Mesenchymal stem cell (in vitro differentiated cells and primary cell): Measurements from ENCODE around the gene RAB22A.

ENCODE experiments used
- DNase-seq: peaks from one replicate; pipeline ENCODE4 v3.0.0-alpha.2; 2013
- H2AFZ ChIP-seq: one replicate; pipeline ENCODE4 v1.6.1; 2013; ENCODE audit warnings: low read depth, mild to moderate bottlenecking, control low read depth, inconsistent platforms, low read length, moderate library complexity
- H2AK5ac ChIP-seq: 2 replicates; pipeline ENCODE4 v1.6.1; 2013; ENCODE audit warnings: low read length, moderate library complexity, mild to moderate bottlenecking, inconsistent platforms; ENCODE audit not compliant: severe bottlenecking
- H2BK120ac ChIP-seq: one replicate; pipeline ENCODE4 v1.6.1; 2013; ENCODE audit warnings: low read depth, mild to moderate bottlenecking, inconsistent platforms, low read length, moderate library complexity
- H2BK12ac ChIP-seq, 2 experiments: one replicate each; pipeline ENCODE4 v1.6.1; 2013; ENCODE audit warnings: inconsistent platforms in 2 of 2, low read length in 2 of 2, mild to moderate bottlenecking in 2 of 2, moderate library complexity in 2 of 2, control low read depth in 1 of 2
- H2BK15ac ChIP-seq: one replicate; pipeline ENCODE4 v1.6.1; 2013; ENCODE audit warnings: mild to moderate bottlenecking, low read depth, inconsistent platforms; ENCODE audit not compliant: poor library complexity, severe bottlenecking
- H2BK5ac ChIP-seq: 2 replicates; pipeline ENCODE4 v1.6.1; 2013; ENCODE audit warnings: low read depth, mild to moderate bottlenecking, low read length, control low read depth, inconsistent platforms; ENCODE audit not compliant: poor library complexity, severe bottlenecking
- H3K14ac ChIP-seq, 2 experiments: one replicate each; pipeline ENCODE4 v1.6.1; 2013; ENCODE audit warnings: inconsistent platforms in 2 of 2, low read length in 2 of 2, control low read depth in 1 of 2, mild to moderate bottlenecking in 1 of 2, moderate library complexity in 1 of 2
- H3K18ac ChIP-seq, 2 experiments: one replicate each; pipeline ENCODE4 v1.6.1; 2013; ENCODE audit warnings: inconsistent platforms in 2 of 2, low read length in 2 of 2, control low read depth in 1 of 2, low read depth in 1 of 2, mild to moderate bottlenecking in 1 of 2
- H3K23ac ChIP-seq, 2 experiments: one replicate each; pipeline ENCODE4 v1.6.1; 2013; ENCODE audit warnings: inconsistent platforms in 2 of 2, low read length in 2 of 2, mild to moderate bottlenecking in 2 of 2, moderate library complexity in 2 of 2, control low read depth in 1 of 2
- H3K27ac ChIP-seq: 2 replicates; pipeline ENCODE4 v1.5.1; 2013; ENCODE audit warnings: mild to moderate bottlenecking, moderate library complexity, low read length, control low read depth, inconsistent platforms; ENCODE audit not compliant: poor library complexity, severe bottlenecking
- H3K27me3 ChIP-seq, 2 experiments: 2 replicates each; pipeline versions ENCODE4 v1.6.1 to v1.7.0; 2013; ENCODE audit warnings: low read length in 2 of 2, mild to moderate bottlenecking in 2 of 2, moderate library complexity in 2 of 2, control low read depth in 1 of 2, inconsistent platforms in 1 of 2; ENCODE audit not compliant: control insufficient read depth in 1 of 2, insufficient read depth in 1 of 2
- H3K36me3 ChIP-seq, 2 experiments: 2 replicates each; pipeline versions ENCODE4 v1.6.1 to v1.7.0; 2013; ENCODE audit warnings: low read length in 2 of 2, control low read depth in 1 of 2, inconsistent platforms in 1 of 2, low read depth in 1 of 2, mild to moderate bottlenecking in 1 of 2; ENCODE audit not compliant: insufficient read depth in 2 of 2, control insufficient read depth in 1 of 2
- H3K4ac ChIP-seq, 2 experiments: one replicate each; pipeline ENCODE4 v1.6.1; 2013; ENCODE audit warnings: inconsistent platforms in 2 of 2, low read length in 2 of 2, mild to moderate bottlenecking in 2 of 2, moderate library complexity in 2 of 2, control low read depth in 1 of 2, low read depth in 1 of 2
- H3K4me1 ChIP-seq: 2 replicates; pipeline ENCODE4 v1.6.1; 2013; ENCODE audit warnings: low read depth, low read length, control low read depth; ENCODE audit not compliant: control insufficient read depth, insufficient read depth
- H3K4me2 ChIP-seq: 2 replicates; pipeline ENCODE4 v1.6.1; 2013; ENCODE audit warnings: low read length, mild to moderate bottlenecking, inconsistent platforms; ENCODE audit not compliant: poor library complexity, severe bottlenecking
- H3K4me3 ChIP-seq, 2 experiments: 2 replicates each; pipeline versions ENCODE4 v1.5.1 to v1.7.0; 2013; ENCODE audit warnings: low read length in 2 of 2, mild to moderate bottlenecking in 2 of 2, control low read depth in 1 of 2, low read depth in 1 of 2; ENCODE audit not compliant: insufficient read depth in 1 of 2
- H3K79me1 ChIP-seq: replicated peaks from 2 replicates; pipeline ENCODE4 v1.6.1; 2013; ENCODE audit warnings: mild to moderate bottlenecking, control low read depth, low read length, inconsistent platforms; ENCODE audit not compliant: poor library complexity, severe bottlenecking
- H3K9ac ChIP-seq: 2 replicates; pipeline ENCODE4 v1.7.0; 2013; ENCODE audit warnings: mild to moderate bottlenecking, low read length, moderate library complexity
- H3K9me3 ChIP-seq: 2 replicates; pipeline ENCODE4 v1.7.0; 2013; ENCODE audit warnings: mild to moderate bottlenecking, low read length; ENCODE audit not compliant: control insufficient read depth
- H4K8ac ChIP-seq: one replicate; pipeline ENCODE4 v1.6.1; 2013; ENCODE audit warnings: inconsistent platforms, mild to moderate bottlenecking, low read length, moderate library complexity
- H4K91ac ChIP-seq: one replicate; pipeline ENCODE4 v1.6.1; 2013; ENCODE audit warnings: mild to moderate bottlenecking, low read length, inconsistent platforms
- WGBS: methylation state at CpG from one replicate; pipeline ENCODE4 v1.1.7; 2013; ENCODE audit warnings: mixed read lengths; 5-methylcytosine and 5-hydroxymethylcytosine counted together

Gene RAB22A

GRCh38 chr20:58267389-58268215, 41.9 kb upstream of the RAB22A start:
- Histone ChIP-seq H3K27me3 (no peaks in the 10 kb centered on the region), H3K18ac (no peak overlapping the region), H2AK5ac (no peak overlapping the region), H3K9me3 (no peaks in the 10 kb centered on the region), H3K79me1 (peaks cover 58% of the 10 kb centered on the region), H3K23ac (no peak overlapping the region), H3K4me2 (no peak overlapping the region), H3K14ac (no peak overlapping the region), H3K4ac (no peak overlapping the region), H3K4me1 (peaks cover 5% of the 10 kb centered on the region), H3K9ac (no peak overlapping the region), H2BK12ac (no peak overlapping the region), H3K4me3 (no peak overlapping the region), H2BK120ac (no peak overlapping the region), H4K91ac (peak overlapping the region; percentile 18), H3K27ac (no peak overlapping the region), H2BK5ac (no peak overlapping the region), H4K8ac (no peak overlapping the region), H2BK15ac (no peak overlapping the region), H2AFZ (no peak overlapping the region), H3K36me3 (peaks cover 55 to 98% of the 10 kb centered on the region in 2 experiments)
- WGBS = 90% methylated on average over 9 of the region's 9 CpGs
- DNase-seq = no peak

- Histone ChIP-seq H3K23ac (no peak overlapping the region), H3K4me1 (peaks cover 5% of the 10 kb centered on the region)
Measured at GRCh38 chr20:58268421-58268821, 41.1 kb upstream of the RAB22A start.

GRCh38 chr20:58268936-58269619, 40.4 kb upstream of the RAB22A start:
- H3K4me3 ChIP-seq = no peak overlapping the region
- H3K18ac ChIP-seq = peak overlapping the region in 1 of 2 experiments; percentile 28
- peaks cover 5% of the 10 kb centered on the region for H3K4me1 ChIP-seq
- H3K79me1 ChIP-seq = peaks cover 56% of the 10 kb centered on the region
- peak overlapping the region in 1 of 2 experiments; percentile 9 for H3K23ac ChIP-seq
- no peaks in the 10 kb centered on the region for H3K9me3 ChIP-seq
- H2BK15ac ChIP-seq = no peak overlapping the region
- peaks cover 44 to 87% of the 10 kb centered on the region in 2 experiments for H3K36me3 ChIP-seq
- no peaks in the 10 kb centered on the region for H3K27me3 ChIP-seq
- H4K91ac ChIP-seq = no peak overlapping the region
- no peak overlapping the region for H2BK5ac ChIP-seq
- DNase-seq = no peak
- 67% methylated on average over 11 of the region's 13 CpGs for WGBS
- H2BK12ac ChIP-seq = peak overlapping the region in 1 of 2 experiments; percentile 1
- H3K27ac ChIP-seq = no peak overlapping the region
- no peak overlapping the region for H3K9ac ChIP-seq
- H3K4me2 ChIP-seq = no peak overlapping the region
- no peak overlapping the region for H3K4ac ChIP-seq
- H4K8ac ChIP-seq = peak overlapping the region; percentile 35
- H2BK120ac ChIP-seq = no peak overlapping the region
- H2AFZ ChIP-seq = no peak overlapping the region
- H3K14ac ChIP-seq = peak overlapping the region in 1 of 2 experiments; percentile 6
- no peak overlapping the region for H2AK5ac ChIP-seq

More at GRCh38 chr20:58268421-58268821, 41.1 kb upstream of the RAB22A start:
- no peak for DNase-seq
- Histone ChIP-seq H4K91ac (no peak overlapping the region), H3K14ac (no peak overlapping the region), H2BK12ac (no peak overlapping the region), H3K9me3 (no peaks in the 10 kb centered on the region), H3K36me3 (peaks cover 50 to 93% of the 10 kb centered on the region in 2 experiments), H3K4me2 (no peak overlapping the region), H3K27me3 (no peaks in the 10 kb centered on the region), H2BK15ac (no peak overlapping the region), H4K8ac (peak overlapping the region; percentile 40), H2AK5ac (no peak overlapping the region), H3K79me1 (peaks cover 60% of the 10 kb centered on the region), H2AFZ (no peak overlapping the region), H3K4ac (no peak overlapping the region), H2BK120ac (no peak overlapping the region), H3K4me3 (no peak overlapping the region), H2BK5ac (no peak overlapping the region), H3K18ac (no peak overlapping the region), H3K27ac (no peak overlapping the region), H3K9ac (no peak overlapping the region)
- WGBS = 99% methylated on average over 7 of the region's 7 CpGs
